Trophoblast cell (in vitro differentiated cells and primary cell): Measurements from ENCODE around the gene RNF44.
"Not testable (repeated sequence)": the region's sequence is repeated elsewhere in the genome, so short reads cannot be mapped to it uniquely, and the experiment has no call there.

Source experiments
- DNase-seq, 2 donors: peaks; one replicate each; pipeline ENCODE4 v3.0.0-alpha.2; 2016
- H2AFZ ChIP-seq: 2 replicates; pipeline ENCODE4 v1.6.1; 2013; ENCODE audit warnings: low read length, moderate library complexity, mild to moderate bottlenecking; ENCODE audit not compliant: insufficient read depth, poor library complexity
- H2AK5ac ChIP-seq: 2 replicates; pipeline ENCODE4 v1.6.1; 2013; ENCODE audit warnings: mild to moderate bottlenecking, low read length
- H2BK120ac ChIP-seq: 2 replicates; pipeline ENCODE4 v1.6.1; 2013; ENCODE audit warnings: low read length, mild to moderate bottlenecking, moderate library complexity; ENCODE audit not compliant: insufficient read depth, poor library complexity
- H2BK12ac ChIP-seq: 2 replicates; pipeline ENCODE4 v1.6.1; 2013; ENCODE audit warnings: mild to moderate bottlenecking, low read length, moderate library complexity
- H2BK5ac ChIP-seq: 2 replicates; pipeline ENCODE4 v1.6.1; 2013; ENCODE audit warnings: low read length, low read depth, moderate library complexity, mild to moderate bottlenecking; ENCODE audit not compliant: poor library complexity
- H3K14ac ChIP-seq: 2 replicates; pipeline ENCODE4 v1.6.1; 2013; ENCODE audit warnings: mild to moderate bottlenecking, low read length
- H3K18ac ChIP-seq: 2 replicates; pipeline ENCODE4 v1.6.1; 2013; ENCODE audit warnings: mild to moderate bottlenecking, low read length
- H3K23ac ChIP-seq: 2 replicates; pipeline ENCODE4 v1.6.1; 2013; ENCODE audit warnings: low read length
- H3K27ac ChIP-seq: 2 replicates; pipeline ENCODE4 v1.5.1; 2013; ENCODE audit warnings: low read depth, mild to moderate bottlenecking, inconsistent platforms, low read length, moderate library complexity
- H3K27me3 ChIP-seq: 2 replicates; pipeline ENCODE4 v1.6.1; 2013; ENCODE audit warnings: inconsistent platforms, mild to moderate bottlenecking, low read length, moderate library complexity; ENCODE audit not compliant: insufficient read depth
- H3K36me3 ChIP-seq, 2 experiments: 1 replicate in 1 of 2; 2 replicates in 1 of 2; pipeline ENCODE4 v1.6.1; 2013; ENCODE audit warnings: low read length in 2 of 2, mild to moderate bottlenecking in 2 of 2, moderate library complexity in 1 of 2; ENCODE audit not compliant: insufficient read depth in 2 of 2, control insufficient read depth in 1 of 2
- H3K4ac ChIP-seq: 2 replicates; pipeline ENCODE4 v1.6.1; 2013; ENCODE audit warnings: low read depth, mild to moderate bottlenecking, low read length, moderate library complexity
- H3K4me1 ChIP-seq, 2 experiments: 1 replicate in 1 of 2; 2 replicates in 1 of 2; pipeline ENCODE4 v1.6.1; 2013; ENCODE audit warnings: low read length in 2 of 2, mild to moderate bottlenecking in 2 of 2, moderate library complexity in 1 of 2; ENCODE audit not compliant: insufficient read depth in 2 of 2, control insufficient read depth in 1 of 2
- H3K4me2 ChIP-seq: 2 replicates; pipeline ENCODE4 v1.6.1; 2013; ENCODE audit warnings: inconsistent platforms, mild to moderate bottlenecking, low read length, moderate library complexity
- H3K4me3 ChIP-seq: 2 replicates; pipeline ENCODE4 v1.5.1; 2013; ENCODE audit warnings: mild to moderate bottlenecking, low read depth, low read length, inconsistent platforms
- H3K79me1 ChIP-seq: one replicate; pipeline ENCODE4 v1.6.1; 2013; ENCODE audit warnings: low read length
- H3K79me2 ChIP-seq: 2 replicates; pipeline ENCODE4 v1.6.1; 2013; ENCODE audit warnings: low read length, mild to moderate bottlenecking; ENCODE audit not compliant: control insufficient read depth, insufficient read depth, poor library complexity
- H3K9ac ChIP-seq: 2 replicates; pipeline ENCODE4 v1.6.1; 2013; ENCODE audit warnings: mild to moderate bottlenecking, low read length
- H3K9me3 ChIP-seq: 2 replicates; pipeline ENCODE4 v1.6.1; 2013; ENCODE audit warnings: low read depth, mild to moderate bottlenecking, control low read depth, inconsistent platforms, low read length; ENCODE audit not compliant: insufficient read depth
- H4K12ac ChIP-seq: 2 replicates; pipeline ENCODE4 v1.6.1; 2013; ENCODE audit warnings: low read depth, mild to moderate bottlenecking, low read length, moderate library complexity
- H4K8ac ChIP-seq: 2 replicates; pipeline ENCODE4 v1.6.1; 2013; ENCODE audit warnings: low read depth, mild to moderate bottlenecking, low read length, moderate library complexity
- H4K91ac ChIP-seq: one replicate; pipeline ENCODE4 v1.6.1; 2013; ENCODE audit warnings: low read depth, mild to moderate bottlenecking, low read length, moderate library complexity
- WGBS: extraction: QIAGEN DNeasy Blood & Tissue Kit; methylation state at CpG from one replicate; pipeline ENCODE4 v1.1.7; 2013; ENCODE audit warnings: missing lambda C conversion rate; ENCODE audit not compliant: insufficient read length, insufficient coverage; ENCODE audit errors: extremely low coverage; 5-methylcytosine and 5-hydroxymethylcytosine counted together

The RNF44 gene

GRCh38 chr5:176491101-176491502 is 46.1 kb downstream of the RNF44 start:
- H4K91ac ChIP-seq = no peak overlapping the region
- no peak overlapping the region for H3K4me3 ChIP-seq
- H3K18ac ChIP-seq = no peak overlapping the region
- WGBS = no CpG with 5 or more reads among the region's 3 CpGs
- H3K27me3 ChIP-seq = no peaks in the 10 kb centered on the region
- no peak overlapping the region for H2BK5ac ChIP-seq
- no peak overlapping the region for H3K14ac ChIP-seq
- H2BK120ac ChIP-seq = no peak overlapping the region
- H4K12ac ChIP-seq = no peak overlapping the region
- no peak overlapping the region for H2AFZ ChIP-seq
- no peak overlapping the region for H2AK5ac ChIP-seq
- no peak overlapping the region for H3K23ac ChIP-seq
- no peak overlapping the region for H3K27ac ChIP-seq
- no peaks in the 10 kb centered on the region for H3K79me2 ChIP-seq
- H3K9ac ChIP-seq = no peak overlapping the region
- no peak overlapping the region for H3K4me2 ChIP-seq
- H2BK12ac ChIP-seq = no peak overlapping the region
- no peak overlapping the region for H4K8ac ChIP-seq
- no peaks in the 10 kb centered on the region for H3K79me1 ChIP-seq
- H3K36me3 ChIP-seq = peaks cover 21 to 52% of the 10 kb centered on the region in 2 experiments
- no peaks in the 10 kb centered on the region for H3K9me3 ChIP-seq
- no peaks in the 10 kb centered on the region for H3K4me1 ChIP-seq
- no peak overlapping the region for H3K4ac ChIP-seq
- no peak for DNase-seq

- WGBS = no CpG with 5 or more reads among the region's 1 CpG
- H2BK5ac ChIP-seq = no peak overlapping the region
These were observed 46.9 kb downstream of the RNF44 start for GRCh38 chr5:176490301-176490700.

GRCh38 chr5:176489077-176489476 is 48.1 kb downstream of the RNF44 start:
- Histone ChIP-seq H3K79me2 (no peaks in the 10 kb centered on the region), H2AK5ac (no peak overlapping the region), H3K4ac (no peak overlapping the region), H3K23ac (no peak overlapping the region), H4K8ac (no peak overlapping the region), H2AFZ (no peak overlapping the region), H3K27ac (no peak overlapping the region), H3K9ac (no peak overlapping the region), H3K4me2 (no peak overlapping the region), H2BK5ac (no peak overlapping the region), H3K4me3 (no peak overlapping the region), H3K14ac (no peak overlapping the region), H3K27me3 (no peaks in the 10 kb centered on the region), H2BK12ac (no peak overlapping the region), H3K4me1 (no peaks in the 10 kb centered on the region), H4K91ac (no peak overlapping the region), H3K9me3 (no peaks in the 10 kb centered on the region), H4K12ac (no peak overlapping the region), H2BK120ac (no peak overlapping the region), H3K18ac (no peak overlapping the region), H3K79me1 (no peaks in the 10 kb centered on the region), H3K36me3 (peaks cover 24 to 45% of the 10 kb centered on the region in 2 experiments)
- DNase-seq = peak in 1 of 2 donors; percentile 44
- no CpG with 5 or more reads among the region's 1 CpG for WGBS

More at GRCh38 chr5:176490301-176490700, 46.9 kb downstream of the RNF44 start:
- H3K14ac ChIP-seq = no peak overlapping the region
- H3K23ac ChIP-seq = no peak overlapping the region
- H2BK12ac ChIP-seq = no peak overlapping the region
- no peaks in the 10 kb centered on the region for H3K27me3 ChIP-seq
- no peak overlapping the region for H3K4me3 ChIP-seq
- H3K9ac ChIP-seq = no peak overlapping the region
- DNase-seq = no peak
- no peak overlapping the region for H4K91ac ChIP-seq
- no peaks in the 10 kb centered on the region for H3K79me2 ChIP-seq
- H3K18ac ChIP-seq = no peak overlapping the region
- no peaks in the 10 kb centered on the region for H3K4me1 ChIP-seq
- no peaks in the 10 kb centered on the region for H3K79me1 ChIP-seq
- no peaks in the 10 kb centered on the region for H3K9me3 ChIP-seq
- H3K36me3 ChIP-seq = peaks cover 26 to 51% of the 10 kb centered on the region in 2 experiments
- H2BK120ac ChIP-seq = no peak overlapping the region
- no peak overlapping the region for H2AK5ac ChIP-seq
- H3K4ac ChIP-seq = no peak overlapping the region
- H3K4me2 ChIP-seq = no peak overlapping the region
- no peak overlapping the region for H4K8ac ChIP-seq
- H3K27ac ChIP-seq = no peak overlapping the region
- H4K12ac ChIP-seq = no peak overlapping the region
- H2AFZ ChIP-seq = no peak overlapping the region

GRCh38 chr5:176487160-176487559 is 50.0 kb downstream of the RNF44 start:
- H2BK120ac ChIP-seq, H3K79me1 ChIP-seq, H3K79me2 ChIP-seq, H3K4me1 ChIP-seq, H2AFZ ChIP-seq, H3K23ac ChIP-seq, H3K27me3 ChIP-seq, H3K4me2 ChIP-seq, H3K14ac ChIP-seq, H2BK12ac ChIP-seq, DNase-seq, H4K91ac ChIP-seq, H3K27ac ChIP-seq, H3K4ac ChIP-seq, H4K12ac ChIP-seq, H4K8ac ChIP-seq, H2AK5ac ChIP-seq, H3K9ac ChIP-seq, H3K4me3 ChIP-seq, H3K18ac ChIP-seq, H3K9me3 ChIP-seq, H2BK5ac ChIP-seq: not testable (repeated sequence)
- peaks cover 18 to 35% of the 10 kb centered on the region in 2 experiments for H3K36me3 ChIP-seq
- no CpG with 5 or more reads among the region's 4 CpGs for WGBS
